ENCODE measurements around the gene MRPL46.

GRCh38 chr15:88469321-88469720, 2.1 kb upstream of the MRPL46 start:
- TF ChIP-seq CTCF (IDR thresholded peaks at IDR 0.05) (no peak), POLR2A (IDR thresholded peaks at IDR 0.05) (no peak)
